ENCODE results near the gene SEMA3D. TPM values are rescaled to one million over a fixed set of nuclear protein-coding genes. Genes with fewer than 3 reads are reported as not detected.

Gene SEMA3D
- total RNA-seq, 3 donors from 2014 or later = 3.5 to 7.5 (median 7.0) TPM

DNA sequence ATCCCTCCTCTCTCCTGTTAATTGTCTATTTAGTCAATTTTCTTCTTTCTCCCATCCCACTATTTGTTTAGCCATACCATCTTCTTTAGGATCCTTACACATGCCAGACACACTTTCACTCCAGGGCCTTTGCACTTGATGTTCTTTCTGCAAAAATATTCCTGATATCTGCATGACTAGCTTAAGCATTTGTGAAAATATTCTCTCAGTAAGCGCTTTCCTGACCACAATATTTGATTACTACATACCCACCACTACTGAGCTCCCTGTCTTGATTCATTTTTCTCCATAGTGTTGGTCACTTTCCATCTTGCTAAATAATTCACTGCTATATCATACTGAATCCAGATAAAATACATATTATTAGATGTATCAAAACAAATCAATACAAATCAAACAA lies 75.1 kb downstream of the SEMA3D start:
- TF ChIP-seq POLR2A (IDR thresholded peaks at IDR 0.05) = no peak
- TF ChIP-seq POLR2AphosphoS5 (IDR thresholded peaks at IDR 0.05) = no peak
- TF ChIP-seq, protein P1, sequence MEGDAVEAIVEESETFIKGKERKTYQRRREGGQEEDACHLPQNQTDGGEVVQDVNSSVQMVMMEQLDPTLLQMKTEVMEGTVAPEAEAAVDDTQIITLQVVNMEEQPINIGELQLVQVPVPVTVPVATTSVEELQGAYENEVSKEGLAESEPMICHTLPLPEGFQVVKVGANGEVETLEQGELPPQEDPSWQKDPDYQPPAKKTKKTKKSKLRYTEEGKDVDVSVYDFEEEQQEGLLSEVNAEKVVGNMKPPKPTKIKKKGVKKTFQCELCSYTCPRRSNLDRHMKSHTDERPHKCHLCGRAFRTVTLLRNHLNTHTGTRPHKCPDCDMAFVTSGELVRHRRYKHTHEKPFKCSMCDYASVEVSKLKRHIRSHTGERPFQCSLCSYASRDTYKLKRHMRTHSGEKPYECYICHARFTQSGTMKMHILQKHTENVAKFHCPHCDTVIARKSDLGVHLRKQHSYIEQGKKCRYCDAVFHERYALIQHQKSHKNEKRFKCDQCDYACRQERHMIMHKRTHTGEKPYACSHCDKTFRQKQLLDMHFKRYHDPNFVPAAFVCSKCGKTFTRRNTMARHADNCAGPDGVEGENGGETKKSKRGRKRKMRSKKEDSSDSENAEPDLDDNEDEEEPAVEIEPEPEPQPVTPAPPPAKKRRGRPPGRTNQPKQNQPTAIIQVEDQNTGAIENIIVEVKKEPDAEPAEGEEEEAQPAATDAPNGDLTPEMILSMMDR (IDR thresholded peaks at IDR 0.05) = no peak
- no peak for DNase-seq (ENCODE audit: low spot score in 2 of 2)
- Histone ChIP-seq H3K27me3 (no peaks in the 10 kb centered on the region), H3K4me1 (no peaks in the 10 kb centered on the region), H3K36me3 (no peaks in the 10 kb centered on the region), H3K27ac (no peak overlapping the region), H3K9me3 (no peaks in the 10 kb centered on the region), H3K4me3 (no peak overlapping the region)
- intact Hi-C loops (cut with DNase I; ENCODE audit: low total_unique reads) = no loop called here

DNA sequence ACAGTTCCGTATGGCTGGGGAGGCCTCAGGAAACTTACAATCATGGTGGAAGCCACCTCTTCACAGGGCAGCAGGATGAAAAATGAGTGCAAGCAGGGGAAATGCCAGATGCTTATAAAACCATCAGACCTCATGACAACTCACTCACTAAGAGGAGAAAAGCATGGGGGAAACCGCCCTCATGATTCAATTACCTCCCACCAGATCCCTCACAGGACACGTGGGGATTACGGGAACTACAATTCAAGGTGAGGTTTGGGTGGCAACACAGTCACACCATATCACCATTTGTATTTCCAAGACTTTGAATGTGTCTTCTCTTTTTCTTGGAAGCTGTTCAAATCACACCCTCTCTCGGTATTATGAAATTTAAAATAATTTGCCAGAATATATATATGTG lies 80.1 kb downstream of the SEMA3D start:
- no peak for DNase-seq (ENCODE audit: low spot score in 2 of 2)
- no peak overlapping the region for H3K27ac ChIP-seq
- intact Hi-C loops (cut with DNase I; ENCODE audit: low total_unique reads) = no loop called here
- H3K36me3 ChIP-seq = no peaks in the 10 kb centered on the region
- no peaks in the 10 kb centered on the region for H3K9me3 ChIP-seq
- TF ChIP-seq POLR2A (IDR thresholded peaks at IDR 0.05) (no peak), POLR2AphosphoS5 (IDR thresholded peaks at IDR 0.05) (no peak)
- TF ChIP-seq, protein P1 (IDR thresholded peaks at IDR 0.05) = no peak
- no peaks in the 10 kb centered on the region for H3K27me3 ChIP-seq
- no peaks in the 10 kb centered on the region for H3K4me1 ChIP-seq
- H3K4me3 ChIP-seq = no peak overlapping the region

DNA sequence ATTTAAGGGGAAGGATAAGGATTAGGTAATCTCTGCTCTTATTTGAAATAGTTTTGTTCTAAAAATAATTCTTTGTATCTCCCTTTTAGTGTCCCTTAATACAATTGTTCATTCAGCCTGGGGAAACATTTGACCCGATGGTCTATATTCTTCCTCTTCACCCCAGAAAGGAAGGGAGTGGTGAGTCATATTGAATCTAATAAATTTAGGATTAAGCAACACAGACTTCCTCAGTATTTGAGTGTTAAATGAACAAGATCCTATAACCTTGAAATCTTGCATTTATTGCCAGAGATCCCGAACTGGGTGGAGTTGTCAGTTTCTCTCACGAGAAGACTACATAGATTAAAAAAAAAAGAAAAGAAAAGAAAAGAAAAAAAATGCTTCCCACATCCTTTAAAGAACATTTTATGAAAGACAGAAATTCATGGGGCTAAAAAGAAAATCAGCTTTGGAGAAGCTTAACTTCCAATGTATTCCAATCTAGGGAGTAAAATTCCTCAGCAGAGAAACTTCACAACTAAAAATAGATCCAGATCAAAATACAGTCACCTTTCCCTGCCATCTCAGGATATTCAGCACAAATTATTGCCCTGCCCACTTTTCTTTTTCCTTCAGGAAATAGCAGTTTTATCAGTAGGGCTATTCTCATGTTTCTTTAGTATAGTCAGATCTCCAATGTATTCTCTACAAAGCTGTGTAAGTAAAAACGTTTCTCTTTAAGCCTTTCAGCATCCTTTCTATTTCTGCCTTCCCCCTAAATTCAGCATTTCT lies 82.2 kb downstream of the SEMA3D start:
- no peak for DNase-seq (ENCODE audit: low spot score in 2 of 2)
- Histone ChIP-seq H3K36me3 (no peaks in the 10 kb centered on the region), H3K9me3 (no peaks in the 10 kb centered on the region), H3K27ac (no peak overlapping the region), H3K27me3 (no peaks in the 10 kb centered on the region), H3K4me1 (no peaks in the 10 kb centered on the region), H3K4me3 (no peak overlapping the region)
- no peak for TF ChIP-seq POLR2A (IDR thresholded peaks at IDR 0.05)
- TF ChIP-seq, protein P1 (IDR thresholded peaks at IDR 0.05) = no peak
- no peak for TF ChIP-seq POLR2AphosphoS5 (IDR thresholded peaks at IDR 0.05)
- intact Hi-C loops (cut with DNase I; ENCODE audit: low total_unique reads) = no loop called here

DNA sequence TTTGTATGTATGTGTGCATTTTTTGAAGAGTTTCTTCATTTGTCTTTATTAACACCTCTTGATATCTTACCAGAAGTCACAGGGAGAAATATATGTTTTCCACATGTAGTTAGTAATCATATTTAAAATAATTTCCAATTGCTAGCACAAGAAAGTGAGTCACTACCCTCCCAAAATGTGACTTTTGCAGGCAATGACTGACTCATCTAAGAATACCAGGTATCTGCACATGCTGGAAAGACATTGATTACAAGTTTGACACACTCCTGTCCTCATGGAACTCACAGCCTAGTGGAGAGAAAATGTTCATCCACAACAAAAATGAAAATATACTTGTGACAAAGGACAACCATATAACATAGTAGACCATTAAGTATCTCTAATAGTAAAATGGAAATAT lies 82.9 kb downstream of the SEMA3D start:
- intact Hi-C loops (cut with DNase I; ENCODE audit: low total_unique reads) = no loop called here
- Histone ChIP-seq H3K27ac (no peak overlapping the region), H3K4me1 (no peaks in the 10 kb centered on the region), H3K36me3 (no peaks in the 10 kb centered on the region), H3K4me3 (no peak overlapping the region), H3K9me3 (no peaks in the 10 kb centered on the region), H3K27me3 (no peaks in the 10 kb centered on the region)
- DNase-seq (ENCODE audit: low spot score in 2 of 2) = no peak
- TF ChIP-seq POLR2A (IDR thresholded peaks at IDR 0.05) (no peak), POLR2AphosphoS5 (IDR thresholded peaks at IDR 0.05) (no peak)
- TF ChIP-seq, protein P1 (IDR thresholded peaks at IDR 0.05) = no peak

DNA sequence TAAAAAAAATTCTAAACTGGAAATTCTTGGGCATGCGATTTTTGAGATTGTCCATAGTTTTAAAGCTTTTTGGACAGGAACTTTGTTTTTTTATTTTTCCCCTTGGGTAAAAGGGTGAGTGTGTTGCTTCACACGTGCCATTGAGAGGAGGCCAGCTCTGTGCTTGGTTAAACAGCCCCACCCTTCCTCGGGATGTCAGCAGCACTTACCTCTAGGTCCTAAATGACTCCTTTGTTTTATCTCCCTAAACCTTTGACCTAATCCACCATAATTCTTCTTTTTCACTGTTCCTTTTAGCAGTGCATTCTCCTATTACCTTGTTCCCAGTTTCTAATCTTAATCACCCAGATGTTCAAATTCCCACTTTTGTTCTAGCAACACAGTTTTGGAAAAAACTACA lies 83.5 kb downstream of the SEMA3D start:
- Histone ChIP-seq H3K4me1 (no peaks in the 10 kb centered on the region), H3K4me3 (no peak overlapping the region), H3K27ac (no peak overlapping the region), H3K9me3 (no peaks in the 10 kb centered on the region), H3K36me3 (no peaks in the 10 kb centered on the region), H3K27me3 (no peaks in the 10 kb centered on the region)
- intact Hi-C loops (cut with DNase I; ENCODE audit: low total_unique reads) = no loop called here
- no peak for DNase-seq (ENCODE audit: low spot score in 2 of 2)
- TF ChIP-seq, protein P1 (IDR thresholded peaks at IDR 0.05) = no peak
- TF ChIP-seq POLR2A (IDR thresholded peaks at IDR 0.05) (no peak), POLR2AphosphoS5 (IDR thresholded peaks at IDR 0.05) (no peak)

Data from breast epithelium (tissue), 4 donors.